HG02840 (cell line): Measurements from ENCODE around the gene MYH15.

Source experiments
- ATAC-seq: cut with Tn5 transposase; IDR thresholded peaks from one replicate; pipeline ENCODE4 v1.9.1; 2021; ENCODE audit warnings: mild to moderate bottlenecking, moderate library complexity, moderate number of reproducible peaks; ENCODE audit not compliant: unreplicated experiment, low FRiP score

Gene MYH15

DNA sequence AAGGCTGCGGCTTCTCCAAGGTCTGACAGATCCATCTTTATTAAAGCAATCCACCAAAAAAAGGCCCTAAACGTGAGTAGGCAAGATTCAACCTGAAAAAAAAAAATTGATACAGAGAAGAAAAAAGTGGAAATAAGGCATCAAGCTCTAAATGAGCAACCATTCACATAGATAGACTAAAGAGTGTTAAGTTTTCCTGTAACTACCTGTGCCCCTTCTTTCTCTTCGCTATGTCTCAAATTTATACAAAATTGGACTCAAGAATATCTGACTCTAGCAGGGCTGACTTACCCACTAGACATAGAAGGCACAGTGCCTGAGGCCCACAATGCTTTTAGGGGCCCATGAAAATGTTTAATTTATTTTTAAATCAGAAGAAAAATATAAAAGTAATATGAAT is at the start of gene MYH15:
Gene MYH15, minus strand, starts transcription at position 101 of the 400 bp plus-strand sequence. Its CDS starts 66 bp downstream, at position 35.
- ATAC-seq, result no peak

DNA sequence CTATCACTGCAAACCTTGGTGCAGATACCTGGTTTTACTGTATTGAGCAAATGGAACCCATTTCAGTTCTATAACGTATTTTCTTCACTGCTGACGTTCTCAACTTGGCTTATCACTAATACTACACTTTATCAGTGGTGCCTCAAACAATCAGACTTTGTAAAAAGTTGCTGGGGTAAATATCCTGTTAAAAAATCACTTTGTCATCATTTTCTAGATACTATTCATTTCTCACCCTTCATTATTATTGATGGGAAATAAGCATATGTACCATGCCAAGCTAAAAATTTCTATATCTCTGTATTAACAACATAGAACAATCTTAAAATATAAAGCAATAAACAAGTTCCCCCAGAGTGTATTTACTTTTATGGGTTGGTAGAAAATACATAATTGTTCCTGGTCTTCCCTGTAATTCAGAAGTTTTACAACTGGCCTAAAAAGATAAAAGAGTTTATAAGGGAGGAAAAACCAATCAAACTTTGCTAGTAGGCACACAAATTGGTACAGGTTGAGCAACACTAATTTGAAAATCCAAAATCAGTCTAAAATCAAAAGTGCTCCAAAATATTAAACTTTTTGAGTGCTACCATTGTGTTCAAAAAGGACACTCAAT is 45.7 kb upstream of the MYH15 start:
- no peak for ATAC-seq

GRCh38 chr3:108554913-108555571 is 44.6 kb upstream of the MYH15 start:
- ATAC-seq, result no peak

GRCh38 chr3:108554229-108554628 is 43.8 kb upstream of the MYH15 start:
- ATAC-seq, result no peak

GRCh38 chr3:108552267-108553159 is 42.1 kb upstream of the MYH15 start:
- no peak for ATAC-seq

DNA sequence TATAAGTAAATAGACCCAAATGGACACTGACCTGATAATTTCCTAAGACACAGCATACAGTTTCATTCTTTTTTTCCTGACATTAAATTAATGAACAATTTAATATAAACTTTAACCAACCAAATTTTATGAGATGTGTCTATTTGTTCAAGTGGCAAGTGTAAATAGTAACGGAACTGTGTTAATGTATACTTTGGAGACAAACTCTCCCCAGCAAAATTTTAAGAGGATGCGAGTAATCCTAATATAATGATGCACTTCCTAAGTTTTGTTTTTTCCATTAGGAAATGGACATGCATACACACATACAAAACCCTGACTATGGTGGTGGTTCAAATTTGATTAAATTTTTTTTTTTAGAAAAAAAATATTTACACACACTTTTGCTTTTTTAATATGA is 38.5 kb upstream of the MYH15 start:
- ATAC-seq, result no peak

DNA sequence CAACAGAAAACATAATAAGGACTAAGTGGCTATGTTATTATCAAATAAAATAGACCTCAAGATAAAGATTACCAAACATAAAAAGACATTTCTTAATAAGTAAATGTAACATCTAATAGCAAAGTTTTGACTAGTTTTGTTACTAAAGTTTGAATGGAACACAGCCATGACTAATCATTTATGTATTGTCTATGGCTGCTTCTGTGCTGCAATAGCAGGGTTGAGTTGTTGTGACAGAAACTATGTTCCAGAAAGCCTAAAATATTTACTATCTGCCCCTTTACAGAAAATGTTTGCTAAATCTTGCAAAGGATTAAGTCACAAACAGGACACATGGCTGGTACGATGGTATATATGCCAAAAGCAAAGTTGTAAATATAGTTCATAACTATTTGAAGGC is 37.9 kb upstream of the MYH15 start:
- ATAC-seq, result no peak

- no peak for ATAC-seq
Measured at GRCh38 chr3:108546692-108547091, 36.3 kb upstream of the MYH15 start.

DNA sequence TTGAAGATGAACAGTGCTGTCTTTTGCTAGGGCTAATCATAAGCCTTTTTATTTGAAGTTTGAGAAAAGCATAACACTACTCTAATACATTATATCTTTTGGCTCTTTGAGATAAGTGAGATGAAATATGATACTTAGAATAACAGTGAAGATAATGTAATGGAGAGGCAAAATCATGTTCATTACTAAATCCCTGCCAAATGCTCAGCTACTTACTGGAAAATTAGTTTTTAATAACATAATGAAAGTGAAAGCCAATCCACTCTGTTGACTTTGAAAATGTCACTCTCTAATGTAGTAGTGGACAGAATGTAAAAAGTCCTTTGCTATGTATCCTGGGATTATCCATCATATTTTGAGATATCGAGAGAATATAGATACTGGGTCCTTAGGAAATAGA is 35.9 kb upstream of the MYH15 start:
- no peak for ATAC-seq

GRCh38 chr3:108538083-108538482 is 27.7 kb upstream of the MYH15 start:
- ATAC-seq, result no peak

- peak; percentile 84 for ATAC-seq
Measured at GRCh38 chr3:108528459-108529252, 18.3 kb upstream of the MYH15 start.

DNA sequence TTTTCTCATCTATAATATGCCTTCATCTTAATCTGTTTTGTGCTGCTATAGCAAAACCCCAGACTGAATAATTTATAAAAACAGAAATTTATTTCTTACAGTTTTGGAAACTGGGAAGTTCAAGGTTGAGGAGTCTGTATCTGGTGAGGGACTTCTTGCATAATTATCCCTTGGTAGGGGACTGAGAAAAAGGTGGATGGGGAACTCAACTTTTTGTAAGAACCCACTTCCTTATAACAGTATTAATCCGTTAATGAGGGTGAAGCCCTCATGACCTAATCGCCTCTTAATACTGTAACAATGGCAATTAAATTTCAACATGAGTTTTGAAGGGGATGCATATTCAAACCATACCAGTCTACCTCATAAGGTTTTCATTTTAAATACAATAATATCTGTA is 17.4 kb upstream of the MYH15 start:
- no peak for ATAC-seq

GRCh38 chr3:108527109-108527508 is 16.7 kb upstream of the MYH15 start:
- ATAC-seq, result no peak

- ATAC-seq, result no peak
Measured at GRCh38 chr3:108525971-108526370, 15.6 kb upstream of the MYH15 start.

- ATAC-seq, result no peak
Measured at GRCh38 chr3:108525256-108525655, 14.9 kb upstream of the MYH15 start.

GRCh38 chr3:108524537-108524936 is 14.1 kb upstream of the MYH15 start:
- ATAC-seq, result no peak

DNA sequence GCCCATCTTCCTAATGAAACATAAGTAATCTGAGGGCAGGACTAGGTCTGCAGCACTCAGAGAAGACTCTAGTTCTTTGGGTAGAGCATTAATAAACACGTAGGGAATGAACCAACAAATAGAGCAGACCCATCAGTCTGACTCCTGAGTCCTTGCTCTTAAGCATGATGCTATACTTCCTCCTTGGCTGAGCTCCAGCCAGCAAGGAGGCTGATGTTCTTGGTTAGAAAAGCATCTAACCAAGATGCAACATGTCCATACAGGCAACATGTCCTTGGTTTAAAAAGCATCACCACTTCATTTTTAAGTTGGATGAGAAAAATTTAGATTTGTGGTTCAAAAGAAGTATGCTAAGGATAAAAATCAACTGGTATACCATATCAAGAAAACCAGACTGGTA is 8.5 kb upstream of the MYH15 start:
- ATAC-seq, result no peak

DNA sequence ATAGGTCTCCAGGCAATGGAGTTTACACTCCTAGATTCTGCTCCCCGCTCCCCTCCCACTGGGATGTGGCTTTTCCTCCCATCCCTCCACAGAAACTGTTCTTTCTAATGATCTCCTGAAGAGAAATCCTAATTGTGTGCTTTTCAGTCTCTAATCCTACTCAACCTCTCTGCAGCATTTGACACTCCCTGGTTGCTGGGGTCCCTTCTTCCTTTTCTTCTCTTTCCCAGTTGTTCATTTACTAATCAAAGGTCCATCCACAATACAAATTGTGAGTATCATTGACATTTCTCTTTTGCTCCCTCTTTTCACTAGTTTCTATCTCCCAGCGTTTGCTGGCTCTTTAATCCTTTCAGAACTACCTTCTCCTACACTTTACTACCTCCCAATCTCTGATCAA is 6.5 kb upstream of the MYH15 start:
- no peak for ATAC-seq

DNA sequence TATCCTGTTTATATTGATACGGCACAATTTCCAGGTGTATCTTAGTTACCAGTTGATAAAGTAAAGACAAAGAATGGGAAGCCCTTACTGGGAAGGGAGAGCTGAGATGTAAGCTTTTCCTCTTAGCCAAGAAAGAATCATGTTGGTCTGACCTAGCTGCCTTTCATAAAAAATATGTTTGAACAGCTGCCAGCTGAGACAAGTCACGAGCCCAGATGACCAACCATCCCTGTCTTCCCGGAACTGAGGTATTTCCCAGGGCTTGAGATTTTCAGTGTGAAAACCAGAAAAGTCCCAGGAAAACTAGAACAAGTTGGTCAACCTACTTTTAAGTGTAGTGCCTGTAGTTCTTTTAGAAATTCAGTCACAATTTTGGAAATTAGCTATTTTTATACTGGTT is 3.6 kb upstream of the MYH15 start:
- no peak for ATAC-seq

- no peak for ATAC-seq
Measured at GRCh38 chr3:108512671-108513070, 2.3 kb upstream of the MYH15 start.

DNA sequence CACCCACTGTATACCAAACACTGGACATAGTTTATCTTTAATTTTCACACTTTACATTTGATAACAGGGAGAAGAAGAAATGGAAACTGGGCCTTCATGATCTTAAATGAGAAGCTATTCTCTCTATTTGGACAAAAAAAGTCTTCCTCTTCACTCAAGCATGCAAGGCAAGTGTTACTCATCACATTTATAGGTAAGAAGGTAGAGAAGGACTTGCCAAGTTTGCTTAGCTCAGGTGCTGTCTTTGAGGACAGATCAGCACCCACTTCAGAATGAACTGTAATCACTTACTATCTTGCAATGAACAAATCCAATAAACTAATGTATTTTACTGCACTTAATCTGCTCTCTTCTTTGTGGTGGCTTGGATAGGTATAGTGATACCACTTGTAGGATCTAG is 1.1 kb upstream of the MYH15 start:
- no peak for ATAC-seq
